ENCODE results near the gene CMIP.

The CMIP gene

GRCh38 chr16:81713796-81714195 lies 269.2 kb downstream of the CMIP start:
- no peak overlapping the region for H3K4me3 ChIP-seq (ENCODE audit: insufficient read depth, low read length, poor library complexity, severe bottlenecking)
- H3K9ac ChIP-seq (ENCODE audit: low read length): no peak overlapping the region
- H3K27me3 ChIP-seq (ENCODE audit: low read length): no peaks in the 10 kb centered on the region
- TF ChIP-seq EZH2phosphoT487 (conservative IDR thresholded peaks at IDR 0.05; ENCODE audit: low read length): no peak
- TF ChIP-seq, protein P1, sequence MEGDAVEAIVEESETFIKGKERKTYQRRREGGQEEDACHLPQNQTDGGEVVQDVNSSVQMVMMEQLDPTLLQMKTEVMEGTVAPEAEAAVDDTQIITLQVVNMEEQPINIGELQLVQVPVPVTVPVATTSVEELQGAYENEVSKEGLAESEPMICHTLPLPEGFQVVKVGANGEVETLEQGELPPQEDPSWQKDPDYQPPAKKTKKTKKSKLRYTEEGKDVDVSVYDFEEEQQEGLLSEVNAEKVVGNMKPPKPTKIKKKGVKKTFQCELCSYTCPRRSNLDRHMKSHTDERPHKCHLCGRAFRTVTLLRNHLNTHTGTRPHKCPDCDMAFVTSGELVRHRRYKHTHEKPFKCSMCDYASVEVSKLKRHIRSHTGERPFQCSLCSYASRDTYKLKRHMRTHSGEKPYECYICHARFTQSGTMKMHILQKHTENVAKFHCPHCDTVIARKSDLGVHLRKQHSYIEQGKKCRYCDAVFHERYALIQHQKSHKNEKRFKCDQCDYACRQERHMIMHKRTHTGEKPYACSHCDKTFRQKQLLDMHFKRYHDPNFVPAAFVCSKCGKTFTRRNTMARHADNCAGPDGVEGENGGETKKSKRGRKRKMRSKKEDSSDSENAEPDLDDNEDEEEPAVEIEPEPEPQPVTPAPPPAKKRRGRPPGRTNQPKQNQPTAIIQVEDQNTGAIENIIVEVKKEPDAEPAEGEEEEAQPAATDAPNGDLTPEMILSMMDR (IDR thresholded peaks at IDR 0.05; ENCODE audit: insufficient read depth, low read length, poor library complexity, severe bottlenecking): no peak
- H3F3A ChIP-seq (ENCODE audit: insufficient read depth): no peaks in the 10 kb centered on the region
- H3K9me2 ChIP-seq (replicated peaks; ENCODE audit: insufficient read depth, low read length): no peaks in the 10 kb centered on the region
- no peaks in the 10 kb centered on the region for H3K79me2 ChIP-seq (ENCODE audit: insufficient read depth, low read length)
- no peaks in the 10 kb centered on the region for H3K36me3 ChIP-seq (ENCODE audit: low read length)
- H3K9me3 ChIP-seq (ENCODE audit: insufficient read depth, low read length): no peaks in the 10 kb centered on the region
- no peak overlapping the region for H2AFZ ChIP-seq (ENCODE audit: low read depth, low read length, severe bottlenecking)
- H3K27ac ChIP-seq (ENCODE audit: low read depth, low read length): no peak overlapping the region
- H3K4me2 ChIP-seq (ENCODE audit: low read depth, low read length, poor library complexity, severe bottlenecking): no peak overlapping the region
- no peaks in the 10 kb centered on the region for H4K20me1 ChIP-seq (ENCODE audit: low read depth, low read length)

DNA sequence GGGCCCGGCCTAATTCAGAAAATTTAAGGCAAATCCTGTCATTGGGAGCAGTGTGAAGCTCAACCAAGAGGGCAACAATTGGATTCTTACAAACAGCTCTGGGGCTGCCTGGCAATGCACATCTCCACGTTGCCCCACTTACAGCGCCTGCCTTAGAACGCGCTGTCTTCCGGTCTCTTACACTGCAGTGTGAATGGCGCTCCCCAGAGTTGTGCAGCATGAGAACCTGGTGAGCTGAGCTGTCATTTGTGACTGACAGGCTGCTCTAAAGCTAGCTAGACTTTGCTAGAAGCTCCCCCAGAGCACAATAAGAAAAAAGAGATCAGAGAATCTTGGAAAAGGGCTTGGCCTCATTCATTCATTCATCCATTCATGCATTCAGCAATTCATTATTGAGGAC lies 270.0 kb downstream of the CMIP start:
- H3K27ac ChIP-seq (ENCODE audit: low read depth, low read length): no peak overlapping the region
- no peaks in the 10 kb centered on the region for H3K9me3 ChIP-seq (ENCODE audit: insufficient read depth, low read length)
- no peaks in the 10 kb centered on the region for H3K27me3 ChIP-seq (ENCODE audit: low read length)
- no peaks in the 10 kb centered on the region for H4K20me1 ChIP-seq (ENCODE audit: low read depth, low read length)
- no peaks in the 10 kb centered on the region for H3K79me2 ChIP-seq (ENCODE audit: insufficient read depth, low read length)
- H3F3A ChIP-seq (ENCODE audit: insufficient read depth): no peaks in the 10 kb centered on the region
- TF ChIP-seq, protein P1 (IDR thresholded peaks at IDR 0.05; ENCODE audit: insufficient read depth, low read length, poor library complexity, severe bottlenecking): no peak
- TF ChIP-seq EZH2phosphoT487 (conservative IDR thresholded peaks at IDR 0.05; ENCODE audit: low read length): no peak
- H3K36me3 ChIP-seq (ENCODE audit: low read length): no peaks in the 10 kb centered on the region
- peak overlapping the region; percentile 20 for H3K4me2 ChIP-seq (ENCODE audit: low read depth, low read length, poor library complexity, severe bottlenecking)
- H3K4me3 ChIP-seq (ENCODE audit: insufficient read depth, low read length, poor library complexity, severe bottlenecking): no peak overlapping the region
- H3K9me2 ChIP-seq (replicated peaks; ENCODE audit: insufficient read depth, low read length): no peaks in the 10 kb centered on the region
- H2AFZ ChIP-seq (ENCODE audit: low read depth, low read length, severe bottlenecking): no peak overlapping the region
- H3K9ac ChIP-seq (ENCODE audit: low read length): no peak overlapping the region

- H4K20me1 ChIP-seq (ENCODE audit: low read depth, low read length): no peaks in the 10 kb centered on the region
- no peaks in the 10 kb centered on the region for H3K9me3 ChIP-seq (ENCODE audit: insufficient read depth, low read length)
- no peak overlapping the region for H3K4me3 ChIP-seq (ENCODE audit: insufficient read depth, low read length, poor library complexity, severe bottlenecking)
- no peaks in the 10 kb centered on the region for H3F3A ChIP-seq (ENCODE audit: insufficient read depth)
- peak overlapping the region; percentile 25 for H3K4me2 ChIP-seq (ENCODE audit: low read depth, low read length, poor library complexity, severe bottlenecking)
- H3K9me2 ChIP-seq (replicated peaks; ENCODE audit: insufficient read depth, low read length): no peaks in the 10 kb centered on the region
- no peak overlapping the region for H2AFZ ChIP-seq (ENCODE audit: low read depth, low read length, severe bottlenecking)
- H3K9ac ChIP-seq (ENCODE audit: low read length): no peak overlapping the region
- H3K27ac ChIP-seq (ENCODE audit: low read depth, low read length): no peak overlapping the region
- H3K79me2 ChIP-seq (ENCODE audit: insufficient read depth, low read length): no peaks in the 10 kb centered on the region
- H3K36me3 ChIP-seq (ENCODE audit: low read length): no peaks in the 10 kb centered on the region
- TF ChIP-seq, protein P1 (IDR thresholded peaks at IDR 0.05; ENCODE audit: insufficient read depth, low read length, poor library complexity, severe bottlenecking): no peak
- no peak for TF ChIP-seq EZH2phosphoT487 (conservative IDR thresholded peaks at IDR 0.05; ENCODE audit: low read length)
- no peaks in the 10 kb centered on the region for H3K27me3 ChIP-seq (ENCODE audit: low read length)
These were observed 271.0 kb downstream of the CMIP start for GRCh38 chr16:81715358-81716196.
